ENCODE measurements around the gene OSBPL2. TPM values are rescaled to one million over a fixed set of nuclear protein-coding genes. Genes with fewer than 3 reads are reported as not detected.

Gene OSBPL2
- total RNA-seq, 1 experiment from 2014 or later: 41.4 TPM

GRCh38 chr20:62254021-62254724, 15.9 kb downstream of the OSBPL2 start:
- ATAC-seq (no peak; the same call in 1 of the 2 replicates), DNase-seq (ENCODE audit: low read depth, low spot score) (no peak)
- ChIA-PET CTCF (no interaction called here), POLR2A (no interaction called here)
- no peak overlapping the region for H3K4me3 ChIP-seq (ENCODE audit: low read depth in 2 of 2, low read length in 2 of 2)
- intact Hi-C loops (cut with micrococcal nuclease; ENCODE audit: unreplicated experiment): no loop called here
- no peak overlapping the region for H3K27ac ChIP-seq (ENCODE audit: low read length)
- H3K4me1 ChIP-seq (ENCODE audit: control insufficient read depth, insufficient read depth, low read length): no peaks in the 10 kb centered on the region; the same call in 1 of the 2 replicates
- no peaks in the 10 kb centered on the region for H3K36me3 ChIP-seq (ENCODE audit: control insufficient read depth, insufficient read depth, low read length)
- H3K27me3 ChIP-seq (ENCODE audit: control insufficient read depth, insufficient read depth, low read length): no peaks in the 10 kb centered on the region
- no TSS peak for BruUV-seq (replicated peaks)
- no peaks in the 10 kb centered on the region for H3K9me3 ChIP-seq (ENCODE audit: control insufficient read depth, insufficient read depth, low read depth, low read length)
- no peak for TF ChIP-seq CTCF (IDR thresholded peaks at IDR 0.05)
- no peak for TF ChIP-seq POLR2AphosphoS5 (IDR thresholded peaks at IDR 0.05; ENCODE audit: low read depth, low read length)
- TF ChIP-seq SIN3A (IDR thresholded peaks at IDR 0.05; ENCODE audit: borderline replicate concordance, insufficient read depth, low read depth, low read length): no peak
- no peak for TF ChIP-seq REST (IDR thresholded peaks at IDR 0.05; ENCODE audit: insufficient read depth in 1 of 2, low read depth in 2 of 2, low read length in 1 of 2)
- TF ChIP-seq TCF7L2 (IDR thresholded peaks at IDR 0.05; ENCODE audit: low read depth, low read length): no peak
- in situ Hi-C loops (cut with HindIII; ENCODE audit: low pct_unique_long_range_greater_than_20kb, low sequenced_read_pairs): no loop called here

GRCh38 chr20:62255976-62256375, 17.7 kb downstream of the OSBPL2 start:
- no TSS peak for BruUV-seq (replicated peaks)
- H3K9me3 ChIP-seq (ENCODE audit: control insufficient read depth, insufficient read depth, low read depth, low read length): no peaks in the 10 kb centered on the region
- ChIA-PET CTCF (no interaction called here), POLR2A (no interaction called here)
- no peaks in the 10 kb centered on the region for H3K36me3 ChIP-seq (ENCODE audit: control insufficient read depth, insufficient read depth, low read length)
- intact Hi-C loops (cut with micrococcal nuclease; ENCODE audit: unreplicated experiment) (no loop called here), in situ Hi-C loops (cut with HindIII; ENCODE audit: low pct_unique_long_range_greater_than_20kb, low sequenced_read_pairs) (no loop called here)
- TF ChIP-seq TCF7L2 (IDR thresholded peaks at IDR 0.05; ENCODE audit: low read depth, low read length) (no peak), SIN3A (IDR thresholded peaks at IDR 0.05; ENCODE audit: borderline replicate concordance, insufficient read depth, low read depth, low read length) (no peak), POLR2AphosphoS5 (IDR thresholded peaks at IDR 0.05; ENCODE audit: low read depth, low read length) (no peak), REST (IDR thresholded peaks at IDR 0.05; ENCODE audit: insufficient read depth in 1 of 2, low read depth in 2 of 2, low read length in 1 of 2) (no peak), CTCF (IDR thresholded peaks at IDR 0.05) (no peak)
- no peaks in the 10 kb centered on the region for H3K27me3 ChIP-seq (ENCODE audit: control insufficient read depth, insufficient read depth, low read length)
- H3K27ac ChIP-seq (ENCODE audit: low read length): no peak overlapping the region
- ATAC-seq: no peak
- no peak overlapping the region for H3K4me3 ChIP-seq (ENCODE audit: low read depth in 2 of 2, low read length in 2 of 2)
- no peaks in the 10 kb centered on the region; the same call in 1 of the 2 replicates for H3K4me1 ChIP-seq (ENCODE audit: control insufficient read depth, insufficient read depth, low read length)
- no peak for DNase-seq (ENCODE audit: low read depth, low spot score)
